ENCODE measurements around the gene FBLN2. TPM values are rescaled to one million over a fixed set of nuclear protein-coding genes. Genes with fewer than 3 reads are reported as not detected.

The FBLN2 gene
- polyA plus RNA-seq, 3 donors = 0.08 TPM; not detected in 2

DNA sequence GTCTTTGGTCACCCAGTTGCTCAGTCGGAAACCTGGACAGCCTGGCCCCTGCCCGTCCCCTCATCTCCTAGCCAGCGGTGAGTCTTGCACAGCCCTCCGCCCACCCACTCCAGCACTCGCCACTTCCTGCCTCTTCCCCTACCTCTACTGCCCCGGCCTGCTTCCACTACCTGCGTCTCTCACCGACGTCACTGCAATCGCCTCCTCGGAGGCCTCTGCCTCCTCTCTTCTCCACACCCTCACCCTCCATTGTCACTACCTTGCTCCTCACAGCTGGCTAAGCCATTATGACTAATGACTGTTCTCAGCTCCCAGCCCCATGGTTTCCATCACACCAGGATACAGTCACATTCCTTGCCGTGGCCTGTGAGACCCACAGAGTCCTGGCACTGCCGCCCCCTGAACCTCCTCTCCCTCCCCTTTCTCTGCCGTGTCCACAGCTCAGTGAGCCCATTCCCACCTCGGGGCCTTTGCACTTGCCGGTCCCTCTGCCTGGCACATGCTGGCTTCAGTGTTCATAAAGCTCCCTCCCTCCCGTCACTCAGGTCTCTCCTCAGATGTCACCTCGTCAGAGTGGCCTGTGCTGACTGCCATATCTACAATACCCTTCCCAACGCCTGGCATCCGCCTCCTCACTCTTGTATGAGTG, 104.8 kb downstream of the FBLN2 start:
- Mint-ChIP-seq H3K9me3 (peaks cover 0 to 6% (median 0%) of the 10 kb centered on the region in 7 donors), H3K27ac (peak overlapping the region in 1 of 7 donors; percentile 58), H3K27me3 (ENCODE audit: low read depth in 3 of 3) (peaks cover 32 to 55% (median 44%) of the 10 kb centered on the region in 3 donors), H3K36me3 (no peaks in the 10 kb centered on the region), H3K4me3 (peak overlapping the region in 1 of 2 donors; percentile 3), H3K4me1 (peaks cover 11% of the 10 kb centered on the region)
- no peaks in the 10 kb centered on the region for H3K9me3 ChIP-seq (replicated peaks in 1 of 2; ENCODE audit: control insufficient read depth in 1 of 2, insufficient read depth in 1 of 2, low read length in 2 of 2)
- H3K4me2 ChIP-seq (replicated peaks; ENCODE audit: extremely low read depth, low read length, poor library complexity, severe bottlenecking) = no peak overlapping the region
- DNase-seq = no peak
- TF ChIP-seq, protein P1, sequence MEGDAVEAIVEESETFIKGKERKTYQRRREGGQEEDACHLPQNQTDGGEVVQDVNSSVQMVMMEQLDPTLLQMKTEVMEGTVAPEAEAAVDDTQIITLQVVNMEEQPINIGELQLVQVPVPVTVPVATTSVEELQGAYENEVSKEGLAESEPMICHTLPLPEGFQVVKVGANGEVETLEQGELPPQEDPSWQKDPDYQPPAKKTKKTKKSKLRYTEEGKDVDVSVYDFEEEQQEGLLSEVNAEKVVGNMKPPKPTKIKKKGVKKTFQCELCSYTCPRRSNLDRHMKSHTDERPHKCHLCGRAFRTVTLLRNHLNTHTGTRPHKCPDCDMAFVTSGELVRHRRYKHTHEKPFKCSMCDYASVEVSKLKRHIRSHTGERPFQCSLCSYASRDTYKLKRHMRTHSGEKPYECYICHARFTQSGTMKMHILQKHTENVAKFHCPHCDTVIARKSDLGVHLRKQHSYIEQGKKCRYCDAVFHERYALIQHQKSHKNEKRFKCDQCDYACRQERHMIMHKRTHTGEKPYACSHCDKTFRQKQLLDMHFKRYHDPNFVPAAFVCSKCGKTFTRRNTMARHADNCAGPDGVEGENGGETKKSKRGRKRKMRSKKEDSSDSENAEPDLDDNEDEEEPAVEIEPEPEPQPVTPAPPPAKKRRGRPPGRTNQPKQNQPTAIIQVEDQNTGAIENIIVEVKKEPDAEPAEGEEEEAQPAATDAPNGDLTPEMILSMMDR (IDR thresholded peaks at IDR 0.05) = no peak
- WGBS (ENCODE audit: insufficient coverage) = 89% methylated on average over 18 of the region's 20 CpGs
- no peak overlapping the region for H3K4me3 ChIP-seq (replicated peaks in 1 of 3; ENCODE audit: low read depth in 2 of 3, low read length in 3 of 3)
- no peak overlapping the region for H3K9ac ChIP-seq (ENCODE audit: insufficient read depth, low read length, poor library complexity, severe bottlenecking)
- H3K27me3 ChIP-seq (ENCODE audit: control insufficient read depth in 2 of 2, insufficient read depth in 2 of 2, low read length in 2 of 2) = peaks cover 4 to 33% of the 10 kb centered on the region in 2 donors
- H3K79me2 ChIP-seq (ENCODE audit: insufficient read depth, low read length) = no peaks in the 10 kb centered on the region
- peaks cover 8 to 10% of the 10 kb centered on the region in 2 donors for H3K4me1 ChIP-seq (ENCODE audit: control insufficient read depth in 1 of 2, insufficient read depth in 2 of 2, low read length in 2 of 2)
- no peaks in the 10 kb centered on the region for H4K20me1 ChIP-seq (ENCODE audit: insufficient read depth, low read length)
- H3K27ac ChIP-seq (ENCODE audit: low read depth in 1 of 2, low read length in 2 of 2) = no peak overlapping the region
- H3K36me3 ChIP-seq (replicated peaks in 1 of 2; ENCODE audit: control insufficient read depth in 1 of 2, insufficient read depth in 2 of 2, low read length in 2 of 2) = no peaks in the 10 kb centered on the region
- H2AFZ ChIP-seq (ENCODE audit: insufficient read depth, low read depth, low read length, poor library complexity, severe bottlenecking) = no peak overlapping the region
- intact Hi-C loops (cut with micrococcal nuclease) = loop anchor here in 1 of 2 donors (10.0 kb wide), 1 partner anchor 559 kb away; no protein-coding TSS in a partner anchor

DNA sequence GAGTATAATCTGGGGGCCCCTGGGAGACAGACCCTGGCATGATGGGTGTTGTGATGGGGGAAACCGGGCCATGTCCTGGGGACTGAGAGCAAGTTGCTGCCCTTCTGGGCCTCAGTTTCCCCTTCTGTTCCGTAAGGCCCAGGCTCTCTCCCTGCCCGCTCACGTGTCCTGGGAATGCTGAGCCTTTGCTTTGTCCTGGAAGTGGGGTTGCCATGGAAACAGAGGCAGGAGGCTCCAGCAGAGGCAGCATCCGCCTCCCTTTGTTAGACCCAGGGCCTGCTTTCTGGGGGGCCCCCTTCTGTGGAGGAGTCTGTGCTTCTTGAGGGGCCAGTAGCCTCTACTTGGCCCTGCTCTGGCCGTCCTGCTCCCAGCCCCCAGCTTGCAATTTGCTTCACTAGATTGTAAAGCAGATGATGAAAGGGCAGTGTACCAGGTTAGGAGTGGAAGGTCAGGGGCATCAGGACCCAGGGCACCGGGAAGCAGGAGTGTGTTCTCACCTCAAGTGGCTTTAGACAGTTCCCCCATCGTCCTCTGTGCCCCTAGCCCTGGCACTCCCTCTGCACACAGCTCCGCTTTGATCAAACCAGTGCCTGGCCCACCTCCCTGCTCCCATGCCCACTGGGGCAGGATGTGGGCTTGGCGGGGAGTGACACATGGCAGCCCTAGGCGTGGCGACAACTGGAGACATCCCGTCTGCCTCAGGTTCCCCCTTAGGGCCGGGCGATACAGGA, 105.6 kb downstream of the FBLN2 start:
- TF ChIP-seq, protein P1 (IDR thresholded peaks at IDR 0.05) = no peak
- WGBS (ENCODE audit: insufficient coverage) = 44% methylated on average over 13 of the region's 15 CpGs
- no peaks in the 10 kb centered on the region for H3K36me3 ChIP-seq (replicated peaks in 1 of 2; ENCODE audit: control insufficient read depth in 1 of 2, insufficient read depth in 2 of 2, low read length in 2 of 2)
- H3K4me3 ChIP-seq (replicated peaks in 1 of 3; ENCODE audit: low read depth in 2 of 3, low read length in 3 of 3) = peak overlapping the region in 1 of 3 experiments; percentile 32
- no peaks in the 10 kb centered on the region for H3K36me3 Mint-ChIP-seq
- H3K9me3 ChIP-seq (replicated peaks in 1 of 2; ENCODE audit: control insufficient read depth in 1 of 2, insufficient read depth in 1 of 2, low read length in 2 of 2) = no peaks in the 10 kb centered on the region
- no peak for DNase-seq
- H2AFZ ChIP-seq (ENCODE audit: insufficient read depth, low read depth, low read length, poor library complexity, severe bottlenecking) = no peak overlapping the region
- no peak overlapping the region for H3K27ac ChIP-seq (ENCODE audit: low read depth in 1 of 2, low read length in 2 of 2)
- peaks cover 11% of the 10 kb centered on the region for H3K4me1 Mint-ChIP-seq
- peak overlapping the region in 1 of 2 donors; percentile 67 for H3K4me3 Mint-ChIP-seq
- peaks cover 0 to 6% (median 0%) of the 10 kb centered on the region in 7 donors for H3K9me3 Mint-ChIP-seq
- H3K9ac ChIP-seq (ENCODE audit: insufficient read depth, low read length, poor library complexity, severe bottlenecking) = no peak overlapping the region
- peak overlapping the region; percentile 44 for H3K4me2 ChIP-seq (replicated peaks; ENCODE audit: extremely low read depth, low read length, poor library complexity, severe bottlenecking)
- H4K20me1 ChIP-seq (ENCODE audit: insufficient read depth, low read length) = no peaks in the 10 kb centered on the region
- no peaks in the 10 kb centered on the region for H3K79me2 ChIP-seq (ENCODE audit: insufficient read depth, low read length)
- peaks cover 32 to 56% (median 46%) of the 10 kb centered on the region in 3 donors for H3K27me3 Mint-ChIP-seq (ENCODE audit: low read depth in 3 of 3)
- no peak overlapping the region for H3K27ac Mint-ChIP-seq
- peaks cover 4 to 33% of the 10 kb centered on the region in 2 donors for H3K27me3 ChIP-seq (ENCODE audit: control insufficient read depth in 2 of 2, insufficient read depth in 2 of 2, low read length in 2 of 2)
- intact Hi-C loops (cut with micrococcal nuclease) = loop anchor here in 1 of 2 donors (10.0 kb wide), 1 partner anchor 560 kb away; no protein-coding TSS in a partner anchor
- peaks cover 8 to 10% of the 10 kb centered on the region in 2 donors for H3K4me1 ChIP-seq (ENCODE audit: control insufficient read depth in 1 of 2, insufficient read depth in 2 of 2, low read length in 2 of 2)

Data from CD14-positive monocyte (primary cell).